Measurements from ENCODE around the gene UBTD2.

UBTD2 gene

DNA sequence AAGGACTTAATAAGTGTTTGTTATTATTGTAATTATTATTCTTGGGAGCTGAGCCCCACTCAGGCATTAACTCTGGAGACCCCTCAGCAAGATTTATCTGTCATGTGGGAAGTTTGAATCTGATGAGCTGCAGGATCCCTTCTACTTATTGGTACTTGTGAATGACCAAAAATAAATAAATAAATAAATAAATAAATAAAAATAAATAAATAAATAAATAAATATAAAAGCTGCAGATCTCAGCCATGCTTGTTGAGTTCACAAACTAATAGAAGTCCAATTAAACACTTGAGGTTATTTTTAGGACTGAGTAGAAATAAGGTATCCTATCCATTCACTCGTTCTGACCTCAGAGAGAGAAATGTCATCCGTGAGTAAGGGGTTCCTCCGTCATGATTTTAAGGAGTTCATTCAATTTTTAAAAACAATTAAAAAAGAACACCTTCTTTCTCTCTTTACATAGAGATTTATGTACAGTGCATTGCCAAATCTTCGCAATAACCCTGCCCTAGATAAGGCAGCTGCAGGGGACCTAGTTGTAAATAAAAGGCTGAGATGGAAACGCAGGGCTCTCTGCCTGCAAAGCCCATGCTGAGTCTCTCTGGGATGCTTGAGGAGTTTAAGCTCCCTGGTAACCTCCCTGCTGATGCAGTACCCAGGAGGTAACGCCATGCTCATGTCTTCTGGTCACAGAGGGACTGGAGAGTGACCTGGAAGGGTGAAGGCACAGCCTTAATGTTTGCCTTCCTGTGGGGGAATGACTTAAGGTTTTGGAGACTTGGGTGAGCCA is 88.4 kb downstream of the UBTD2 start:
- DNase-seq (no peak), ATAC-seq (no peak)

DNA sequence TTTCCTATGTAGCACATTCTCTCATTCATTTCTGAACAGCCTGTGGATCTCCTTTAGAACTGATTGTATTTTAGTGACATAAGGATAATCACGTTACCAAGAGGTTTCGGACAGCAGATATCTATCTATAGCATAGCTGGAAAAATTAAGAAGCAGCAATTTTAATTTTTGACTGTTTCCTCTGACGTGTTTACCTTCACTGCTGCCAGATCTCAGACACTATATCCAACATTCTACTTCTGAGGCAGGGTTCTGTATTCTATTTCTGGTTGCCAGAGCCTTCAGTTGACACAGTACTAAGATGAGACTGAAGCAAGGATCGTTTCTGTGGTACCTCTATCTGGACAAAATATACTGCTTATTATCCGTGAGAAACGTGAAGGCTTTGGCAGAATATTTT is 89.7 kb downstream of the UBTD2 start, which contains the start of gene EFCAB9:
TSS of gene EFCAB9 (plus strand) at position 301 of the 400 bp plus-strand sequence. CDS start at position 302, 1 bp downstream.
- ATAC-seq (no peak), DNase-seq (no peak)

DNA sequence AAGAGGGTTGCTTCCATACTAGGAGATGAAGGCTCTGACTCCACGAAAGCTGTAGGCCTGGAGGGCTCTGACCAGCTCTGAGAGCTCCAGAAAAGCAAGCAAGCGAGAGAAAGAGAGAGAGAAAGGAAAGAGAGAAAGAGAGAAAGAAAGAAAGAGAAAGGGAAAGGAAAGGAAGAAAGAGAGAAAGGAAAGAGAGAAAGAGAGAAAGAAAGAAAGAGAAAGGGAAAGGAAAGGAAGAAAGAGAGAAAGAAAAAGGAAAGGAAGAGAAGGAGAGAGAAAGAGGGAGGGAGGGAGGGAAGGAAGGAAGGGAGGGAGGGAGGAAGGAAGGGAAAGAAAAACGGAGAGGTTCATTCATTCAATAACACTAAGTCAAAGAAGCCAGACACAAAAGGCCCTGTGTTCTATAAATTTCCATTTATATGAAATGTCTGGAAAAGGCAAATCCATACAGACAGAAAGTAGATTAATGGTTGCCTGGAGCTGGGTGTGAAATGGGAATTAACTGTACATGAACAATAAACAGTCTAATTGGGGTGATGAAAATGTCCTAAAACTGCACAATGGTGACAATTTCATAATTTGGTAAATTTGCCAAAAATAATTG is 93.8 kb downstream of the UBTD2 start:
- DNase-seq (no peak), ATAC-seq (no peak)

- DNase-seq (no peak), ATAC-seq (no peak)
These were observed 94.5 kb downstream of the UBTD2 start for GRCh38 chr5:172188893-172189692.

DNA sequence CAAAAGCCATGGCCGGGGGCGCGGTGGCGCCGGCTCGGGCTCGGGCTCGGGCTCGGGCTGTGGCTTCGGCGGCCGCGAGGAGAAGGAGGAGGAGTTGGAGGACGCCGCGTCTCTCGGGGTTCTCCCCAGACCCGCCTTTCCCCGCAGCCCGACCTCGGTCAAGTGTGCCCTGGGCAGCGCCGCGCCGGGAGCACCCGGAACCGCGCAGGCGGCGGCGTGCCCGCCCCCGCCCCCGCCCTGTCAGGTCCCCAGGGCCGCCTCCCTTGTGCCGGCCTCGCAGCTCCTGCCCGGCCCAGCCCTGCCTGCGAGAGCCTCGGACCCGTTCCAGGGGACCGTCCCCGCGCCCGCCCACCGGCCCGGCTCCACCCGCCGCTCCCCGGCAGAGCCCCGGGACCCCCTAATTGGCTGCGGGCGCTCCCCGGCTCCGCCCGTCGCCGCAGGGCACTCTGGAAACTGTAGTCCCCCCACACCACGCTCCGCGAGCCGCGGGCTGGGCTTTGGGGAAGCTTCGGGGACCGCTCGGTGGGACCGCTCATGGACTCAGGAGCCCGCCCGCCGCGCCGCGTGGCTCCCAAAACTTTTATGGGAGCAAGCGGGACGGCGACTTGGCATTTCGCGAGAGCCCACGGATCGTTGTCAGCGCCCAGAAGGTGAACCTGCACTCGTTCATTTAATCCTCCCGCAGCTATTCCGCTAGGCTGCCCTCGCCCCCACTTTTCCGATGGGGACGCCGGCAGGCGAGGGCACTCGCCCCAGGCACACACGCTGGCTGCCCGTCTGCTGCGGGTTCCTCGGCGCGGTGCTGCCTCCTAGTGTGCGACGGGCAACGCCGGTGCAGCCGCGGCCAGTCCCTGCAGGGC is 95.3 kb downstream of the UBTD2 start, which contains the start of gene STK10:
TSS of gene STK10 (minus strand) at position 192 of the 860 bp plus-strand sequence. CDS start at position 10, 182 bp downstream.
- peak; percentile 79 for ATAC-seq
- peak; percentile 95 for DNase-seq

- DNase-seq (peak; percentile 79), ATAC-seq (peak; percentile 50)
These were observed 96.2 kb downstream of the UBTD2 start for GRCh38 chr5:172187118-172188032.

DNA sequence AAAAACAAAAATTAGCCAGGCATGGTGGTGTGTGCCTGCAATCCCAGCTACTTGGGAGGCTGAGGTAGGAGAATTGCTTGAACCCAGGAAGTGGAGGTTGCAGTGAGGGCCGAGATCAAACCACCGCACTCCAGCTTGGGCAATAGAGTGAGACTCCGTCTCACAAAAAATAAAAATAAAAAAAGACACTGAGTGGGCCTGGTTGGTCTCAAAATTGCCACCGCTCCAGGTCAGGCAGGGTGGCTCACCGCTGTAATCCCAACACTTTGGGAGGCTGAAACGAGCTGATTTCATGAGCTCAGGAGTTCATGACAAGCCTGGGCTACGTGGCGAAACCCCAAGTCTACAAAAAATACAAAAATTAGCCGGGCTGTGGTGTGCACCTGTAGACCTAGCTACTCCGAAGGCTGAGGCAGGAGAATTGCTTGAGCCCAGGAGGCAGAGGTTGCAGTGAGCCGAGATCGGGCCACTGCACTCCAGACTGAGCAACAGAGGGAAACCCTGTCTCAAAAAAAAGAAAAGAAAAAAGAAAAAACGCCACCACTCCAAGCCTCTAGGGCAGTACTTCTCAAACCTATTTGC is 97.4 kb downstream of the UBTD2 start:
- no peak for ATAC-seq

GRCh38 chr5:172185096-172185461 is 98.5 kb downstream of the UBTD2 start:
- DNase-seq (no peak), ATAC-seq (no peak)

More for the DNA sequence above, 97.4 kb downstream of the UBTD2 start:
- DNase-seq, result no peak

DNA sequence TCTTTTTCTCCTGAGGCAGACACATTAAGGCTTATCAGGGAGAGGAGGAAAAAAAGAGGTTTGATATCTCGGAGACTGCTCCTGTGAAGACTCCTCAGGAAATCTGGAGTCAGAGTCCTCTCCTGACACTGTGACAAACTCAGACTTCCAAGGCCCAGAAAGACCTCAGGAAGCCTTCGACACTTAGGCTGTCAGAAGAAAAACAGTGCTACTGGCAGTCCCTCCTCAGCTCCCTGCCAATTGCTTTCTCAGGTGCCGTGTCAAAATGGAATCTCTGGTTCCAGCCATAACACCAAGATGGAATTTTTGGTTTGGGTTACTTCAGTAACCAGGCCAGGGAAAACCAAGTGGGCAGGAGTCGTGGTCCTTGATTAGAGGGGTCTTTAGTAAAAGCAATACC is 99.7 kb downstream of the UBTD2 start:
- ATAC-seq (no peak), DNase-seq (no peak)

DNA sequence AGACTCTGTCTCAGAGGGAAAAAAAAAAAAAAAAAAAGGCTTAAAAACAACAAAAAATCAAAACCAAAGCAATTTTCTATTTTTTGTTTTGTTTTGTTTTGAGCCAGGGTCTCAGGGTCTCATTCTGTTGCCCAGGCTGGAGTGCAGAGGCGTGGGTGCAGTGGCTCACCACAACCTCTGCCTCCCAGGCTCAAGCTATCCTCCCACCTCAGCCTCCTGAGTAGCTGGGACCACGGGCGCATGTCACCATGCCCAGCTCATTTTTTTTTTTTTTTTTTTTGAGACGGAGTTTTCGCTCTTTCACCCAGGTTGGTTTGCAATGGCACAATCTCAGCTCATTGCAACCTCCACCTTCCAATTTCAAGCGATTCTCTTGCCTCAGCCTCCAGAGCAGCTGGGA is 101.3 kb downstream of the UBTD2 start:
- DNase-seq (no peak), ATAC-seq (no peak)

DNA sequence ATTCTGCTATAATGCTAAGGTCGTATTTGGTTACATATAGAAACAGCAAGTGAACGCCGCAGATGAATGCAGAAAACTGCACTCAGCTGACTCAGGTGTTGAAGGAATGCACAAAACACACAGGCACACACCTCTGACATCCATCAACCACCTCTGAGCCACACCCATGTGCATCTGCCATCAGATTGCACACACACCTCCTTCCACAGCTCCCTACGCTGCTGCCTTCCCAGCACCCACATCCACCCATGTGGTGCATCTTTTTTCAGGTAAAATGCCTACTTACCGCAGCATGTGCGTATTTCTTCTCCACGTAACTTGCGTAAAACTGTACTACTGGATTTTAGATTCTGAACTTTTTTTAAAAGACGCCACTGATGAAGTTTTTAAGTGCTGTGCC is 102.6 kb downstream of the UBTD2 start:
- DNase-seq (no peak), ATAC-seq (no peak)

- peak; percentile 44 for ATAC-seq
- peak; percentile 71 for DNase-seq
These were observed 104.3 kb downstream of the UBTD2 start for GRCh38 chr5:172178991-172179989.

GRCh38 chr5:172178301-172178987 is 105.1 kb downstream of the UBTD2 start:
- no peak for ATAC-seq
- peak; percentile 33 for DNase-seq

- DNase-seq, result no peak
- ATAC-seq, result no peak
These were observed 106.4 kb downstream of the UBTD2 start for GRCh38 chr5:172177176-172177575.

GRCh38 chr5:172175263-172175719 is 108.3 kb downstream of the UBTD2 start:
- DNase-seq (peak; percentile 92), ATAC-seq (peak; percentile 77)

GRCh38 chr5:172173564-172174153 is 109.9 kb downstream of the UBTD2 start:
- peak; percentile 55 for ATAC-seq
- peak; percentile 85 for DNase-seq

DNA sequence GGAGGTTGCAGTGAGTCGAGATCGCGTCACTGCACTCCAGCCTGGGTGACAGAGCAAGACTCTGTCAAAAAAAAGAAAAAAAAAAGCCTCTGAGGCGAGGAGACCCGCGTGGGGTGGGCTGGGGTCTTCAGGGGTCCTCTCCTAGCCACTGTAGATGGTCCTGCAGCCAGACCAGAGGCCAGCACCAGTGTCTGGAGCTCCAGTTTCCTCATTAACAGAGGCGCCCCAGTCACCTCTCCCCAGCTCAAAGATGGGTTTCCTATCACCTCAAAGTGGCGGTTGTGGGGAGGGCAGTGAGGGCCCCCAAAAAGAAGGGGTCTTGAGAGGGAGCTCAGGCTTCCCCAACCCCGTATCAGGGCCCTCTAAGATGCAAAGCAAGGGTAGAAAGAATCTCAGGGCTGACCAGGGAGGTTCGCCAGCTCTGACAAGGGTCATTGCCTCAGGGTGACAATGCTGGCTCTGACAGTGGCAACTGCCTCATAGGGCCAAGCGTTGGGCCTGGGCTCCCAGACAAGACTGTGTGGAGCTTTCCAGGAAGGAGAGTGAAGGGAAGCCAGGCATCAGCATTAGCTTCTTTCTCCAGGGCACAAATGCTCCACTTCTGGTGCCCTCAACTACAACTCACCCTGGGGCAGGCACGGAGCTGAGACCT is 110.5 kb downstream of the UBTD2 start:
- ATAC-seq (no peak), DNase-seq (no peak)

Data from stimulated activated naive CD8-positive, alpha-beta T cell treated with anti-CD3 and anti-CD28 coated beads, Interleukin-15, Interleukin-2, amounts not matched to agents 100 U/mL and 50 U/mL, for 24 hours (primary cell).